COLO668 (cell line): ENCODE measurements around the gene TMEM255B.
"Not testable (repeated sequence)": the region's sequence is repeated elsewhere in the genome, so short reads cannot be mapped to it uniquely, and the experiment has no call there.

ENCODE experiments used
- DNase-seq: peaks from one replicate; lab custom pipeline; 2025; ENCODE audit not compliant: unreplicated experiment; lab: John Stamatoyannopoulos, UW

The TMEM255B gene

GRCh38 chr13:113748101-113748861 is 10.7 kb upstream of the TMEM255B start:
- DNase-seq, result no peak

- no peak for DNase-seq
Observed at GRCh38 chr13:113748862-113749451, 10.1 kb upstream of the TMEM255B start.

GRCh38 chr13:113749507-113749906 is 9.5 kb upstream of the TMEM255B start:
- DNase-seq, result no peak

- no peak for DNase-seq
Observed at GRCh38 chr13:113749967-113750366, 9.1 kb upstream of the TMEM255B start.

GRCh38 chr13:113750554-113751399 is 8.2 kb upstream of the TMEM255B start:
- DNase-seq, result no peak

GRCh38 chr13:113751491-113751890 is 7.5 kb upstream of the TMEM255B start:
- no peak for DNase-seq

- not testable (repeated sequence) for DNase-seq
Observed at GRCh38 chr13:113752211-113752986, 6.6 kb upstream of the TMEM255B start.

GRCh38 chr13:113753171-113753570 is 5.9 kb upstream of the TMEM255B start:
- DNase-seq, result no peak

GRCh38 chr13:113754242-113754641 is 4.8 kb upstream of the TMEM255B start:
- no peak for DNase-seq

GRCh38 chr13:113754691-113755090 is 4.3 kb upstream of the TMEM255B start:
- no peak for DNase-seq

- no peak for DNase-seq
Observed at GRCh38 chr13:113756441-113757097, 2.5 kb upstream of the TMEM255B start.

- DNase-seq, result peak; percentile 59
Observed at GRCh38 chr13:113759525-113760137, 605 bp downstream of the TMEM255B start.

- DNase-seq, result no peak
Observed at GRCh38 chr13:113761136-113761535, 2.1 kb downstream of the TMEM255B start.

GRCh38 chr13:113762075-113762474 is 3.0 kb downstream of the TMEM255B start:
- DNase-seq, result no peak

- no peak for DNase-seq
Observed at GRCh38 chr13:113762538-113762937, 3.5 kb downstream of the TMEM255B start.

- no peak for DNase-seq
Observed at GRCh38 chr13:113763254-113763653, 4.2 kb downstream of the TMEM255B start.

- peak; percentile 45 for DNase-seq
Observed at GRCh38 chr13:113763961-113764792, 5.2 kb downstream of the TMEM255B start.

- DNase-seq, result no peak
Observed at GRCh38 chr13:113764793-113765563, 6.0 kb downstream of the TMEM255B start.

GRCh38 chr13:113765564-113765910 is 6.5 kb downstream of the TMEM255B start:
- peak; percentile 47 for DNase-seq
